ENCODE measurements around the gene BPHL.

DNA sequence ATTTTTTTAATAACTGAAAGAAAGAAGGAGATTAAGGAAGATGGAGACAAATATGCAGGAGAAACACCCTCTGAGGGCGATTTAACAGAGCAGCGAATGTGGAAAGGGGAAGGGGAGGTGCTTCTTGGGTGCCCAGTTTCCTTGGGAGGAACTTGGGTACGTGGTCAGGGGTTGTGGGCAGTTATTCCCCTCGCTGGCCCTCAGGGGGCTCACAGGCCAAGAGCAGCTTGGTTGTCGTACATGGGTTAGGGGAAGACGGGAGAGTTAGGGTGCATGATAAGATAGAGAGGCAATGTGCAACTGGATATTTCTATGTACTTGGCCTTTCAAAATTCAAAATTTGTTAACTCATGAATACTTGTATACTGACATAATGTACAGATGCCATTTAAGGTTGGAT, 45.9 kb downstream of the BPHL start:
- TF ChIP-seq, protein P1, sequence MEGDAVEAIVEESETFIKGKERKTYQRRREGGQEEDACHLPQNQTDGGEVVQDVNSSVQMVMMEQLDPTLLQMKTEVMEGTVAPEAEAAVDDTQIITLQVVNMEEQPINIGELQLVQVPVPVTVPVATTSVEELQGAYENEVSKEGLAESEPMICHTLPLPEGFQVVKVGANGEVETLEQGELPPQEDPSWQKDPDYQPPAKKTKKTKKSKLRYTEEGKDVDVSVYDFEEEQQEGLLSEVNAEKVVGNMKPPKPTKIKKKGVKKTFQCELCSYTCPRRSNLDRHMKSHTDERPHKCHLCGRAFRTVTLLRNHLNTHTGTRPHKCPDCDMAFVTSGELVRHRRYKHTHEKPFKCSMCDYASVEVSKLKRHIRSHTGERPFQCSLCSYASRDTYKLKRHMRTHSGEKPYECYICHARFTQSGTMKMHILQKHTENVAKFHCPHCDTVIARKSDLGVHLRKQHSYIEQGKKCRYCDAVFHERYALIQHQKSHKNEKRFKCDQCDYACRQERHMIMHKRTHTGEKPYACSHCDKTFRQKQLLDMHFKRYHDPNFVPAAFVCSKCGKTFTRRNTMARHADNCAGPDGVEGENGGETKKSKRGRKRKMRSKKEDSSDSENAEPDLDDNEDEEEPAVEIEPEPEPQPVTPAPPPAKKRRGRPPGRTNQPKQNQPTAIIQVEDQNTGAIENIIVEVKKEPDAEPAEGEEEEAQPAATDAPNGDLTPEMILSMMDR (IDR thresholded peaks at IDR 0.05; ENCODE audit: poor library complexity, severe bottlenecking) = no peak
- TF ChIP-seq TAF1 (IDR thresholded peaks at IDR 0.05; ENCODE audit: low read depth) = no peak
